ENCODE data around the gene ATG16L2. TPM values are rescaled to one million over a fixed set of nuclear protein-coding genes. Genes with fewer than 3 reads are reported as not detected.

Gene ATG16L2
- total and polyA plus RNA-seq, 9 of the 15 experiments (the other 6 are each of a cell fraction or from before 2014, with no cell fraction given): 0.18 to 11.2 (median 6.2) TPM

DNA sequence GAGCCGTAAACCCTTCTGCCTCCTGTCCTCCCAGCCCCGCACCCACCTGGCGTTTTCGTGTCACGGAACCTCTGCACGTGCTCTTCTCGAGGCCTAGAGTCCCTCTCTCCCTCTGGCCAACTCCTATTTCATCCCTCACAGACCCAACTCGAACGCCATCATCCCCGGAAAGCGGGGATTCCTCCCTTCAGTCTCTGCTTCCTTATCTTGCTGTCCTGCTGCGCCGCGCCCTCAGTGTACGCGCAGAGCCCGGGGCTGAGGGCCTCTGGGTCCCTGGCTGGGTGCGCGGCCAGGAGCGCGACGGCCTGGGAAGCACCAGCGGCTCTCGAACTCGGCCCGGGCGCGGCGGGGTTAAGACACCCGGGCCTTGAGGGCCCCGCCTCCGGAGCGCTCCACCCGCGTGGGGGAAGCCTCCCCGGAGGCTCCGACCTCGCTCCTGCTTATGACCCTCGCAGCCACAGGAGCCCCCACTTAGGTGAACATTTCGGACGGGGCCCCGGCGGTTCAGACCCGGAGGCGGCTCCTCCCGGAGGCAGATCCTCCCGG is 398 bp upstream of the ATG16L2 start (continued):
- 0 out of 2 replicates have a peak, but pooled peaks have one; percentile 30 for TF ChIP-seq ERF (CRISPR knock-in tag; IDR thresholded peaks at IDR 0.05)
- TF ChIP-seq MIER1 (IDR thresholded peaks at IDR 0.05; ENCODE audit: low read depth): no peak
- TF ChIP-seq, protein P1, sequence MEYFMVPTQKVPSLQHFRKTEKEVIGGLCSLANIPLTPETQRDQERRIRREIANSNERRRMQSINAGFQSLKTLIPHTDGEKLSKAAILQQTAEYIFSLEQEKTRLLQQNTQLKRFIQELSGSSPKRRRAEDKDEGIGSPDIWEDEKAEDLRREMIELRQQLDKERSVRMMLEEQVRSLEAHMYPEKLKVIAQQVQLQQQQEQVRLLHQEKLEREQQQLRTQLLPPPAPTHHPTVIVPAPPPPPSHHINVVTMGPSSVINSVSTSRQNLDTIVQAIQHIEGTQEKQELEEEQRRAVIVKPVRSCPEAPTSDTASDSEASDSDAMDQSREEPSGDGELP (CRISPR knock-in tag; IDR thresholded peaks at IDR 0.05; ENCODE audit: borderline replicate concordance): no peak; the same call in 1 of the 2 replicates
- TF ChIP-seq POLR3A (IDR thresholded peaks at IDR 0.05; ENCODE audit: borderline replicate concordance, extremely low read depth, insufficient read depth, insufficient read length): no peak
- no peak for TF ChIP-seq PHF21A (IDR thresholded peaks at IDR 0.05; ENCODE audit: borderline replicate concordance, low read depth)
- peak; percentile 50 for TF ChIP-seq CBFA2T2 (conservative IDR thresholded peaks at IDR 0.05)
- no peak for TF ChIP-seq ARHGAP35 (IDR thresholded peaks at IDR 0.05; ENCODE audit: partially characterized antibody)
- TF ChIP-seq ARID1B (IDR thresholded peaks at IDR 0.05): peak; percentile 46; the same call in 1 of the 2 replicates
- TF ChIP-seq PML (IDR thresholded peaks at IDR 0.05; ENCODE audit: low read length): no peak; the same call in 1 of the 2 replicates
- no peak for TF ChIP-seq EZH2 (IDR thresholded peaks at IDR 0.05; ENCODE audit: borderline replicate concordance, low read depth, low read length)
- TF ChIP-seq, protein P2, sequence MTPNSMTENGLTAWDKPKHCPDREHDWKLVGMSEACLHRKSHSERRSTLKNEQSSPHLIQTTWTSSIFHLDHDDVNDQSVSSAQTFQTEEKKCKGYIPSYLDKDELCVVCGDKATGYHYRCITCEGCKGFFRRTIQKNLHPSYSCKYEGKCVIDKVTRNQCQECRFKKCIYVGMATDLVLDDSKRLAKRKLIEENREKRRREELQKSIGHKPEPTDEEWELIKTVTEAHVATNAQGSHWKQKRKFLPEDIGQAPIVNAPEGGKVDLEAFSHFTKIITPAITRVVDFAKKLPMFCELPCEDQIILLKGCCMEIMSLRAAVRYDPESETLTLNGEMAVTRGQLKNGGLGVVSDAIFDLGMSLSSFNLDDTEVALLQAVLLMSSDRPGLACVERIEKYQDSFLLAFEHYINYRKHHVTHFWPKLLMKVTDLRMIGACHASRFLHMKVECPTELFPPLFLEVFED (CRISPR knock-in tag; conservative IDR thresholded peaks at IDR 0.05): no peak
- TF ChIP-seq HEY1 (CRISPR knock-in tag; IDR thresholded peaks at IDR 0.05; ENCODE audit: borderline replicate concordance): no peak
- TF ChIP-seq, protein P3, sequence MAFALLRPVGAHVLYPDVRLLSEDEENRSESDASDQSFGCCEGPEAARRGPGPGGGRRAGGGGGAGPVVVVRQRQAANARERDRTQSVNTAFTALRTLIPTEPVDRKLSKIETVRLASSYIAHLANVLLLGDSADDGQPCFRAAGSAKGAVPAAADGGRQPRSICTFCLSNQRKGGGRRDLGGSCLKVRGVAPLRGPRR (CRISPR knock-in tag; IDR thresholded peaks at IDR 0.05): no peak
- TF ChIP-seq, protein P4, sequence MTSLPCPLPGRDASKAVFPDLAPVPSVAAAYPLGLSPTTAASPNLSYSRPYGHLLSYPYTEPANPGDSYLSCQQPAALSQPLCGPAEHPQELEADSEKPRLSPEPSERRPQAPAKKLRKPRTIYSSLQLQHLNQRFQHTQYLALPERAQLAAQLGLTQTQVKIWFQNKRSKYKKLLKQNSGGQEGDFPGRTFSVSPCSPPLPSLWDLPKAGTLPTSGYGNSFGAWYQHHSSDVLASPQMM (CRISPR knock-in tag; IDR thresholded peaks at IDR 0.05): no peak
- TF ChIP-seq NR2F6 (CRISPR knock-in tag; IDR thresholded peaks at IDR 0.05): no peak
- TF ChIP-seq EHMT2 (IDR thresholded peaks at IDR 0.05): no peak
- no peak for TF ChIP-seq ZNF274 (IDR thresholded peaks at IDR 0.05; ENCODE audit: borderline replicate concordance, low read depth, low read length)
- TF ChIP-seq, protein P5, sequence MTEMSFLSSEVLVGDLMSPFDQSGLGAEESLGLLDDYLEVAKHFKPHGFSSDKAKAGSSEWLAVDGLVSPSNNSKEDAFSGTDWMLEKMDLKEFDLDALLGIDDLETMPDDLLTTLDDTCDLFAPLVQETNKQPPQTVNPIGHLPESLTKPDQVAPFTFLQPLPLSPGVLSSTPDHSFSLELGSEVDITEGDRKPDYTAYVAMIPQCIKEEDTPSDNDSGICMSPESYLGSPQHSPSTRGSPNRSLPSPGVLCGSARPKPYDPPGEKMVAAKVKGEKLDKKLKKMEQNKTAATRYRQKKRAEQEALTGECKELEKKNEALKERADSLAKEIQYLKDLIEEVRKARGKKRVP (CRISPR knock-in tag; IDR thresholded peaks at IDR 0.05): no peak
- TF ChIP-seq ZNF140 (CRISPR knock-in tag; IDR thresholded peaks at IDR 0.05): no peak
- no peak for TF ChIP-seq CCAR2 (IDR thresholded peaks at IDR 0.05; ENCODE audit: low read depth, low read length)
- no peak; the same call in 1 of the 2 replicates for TF ChIP-seq CTBP1 (IDR thresholded peaks at IDR 0.05; ENCODE audit: borderline replicate concordance)
- TF ChIP-seq XRCC4 (IDR thresholded peaks at IDR 0.05; ENCODE audit: extremely low read depth, insufficient read depth, insufficient read length): no peak
- TF ChIP-seq STAT5A (IDR thresholded peaks at IDR 0.05; ENCODE audit: borderline replicate concordance, low read length): no peak
- TF ChIP-seq NCOA2 (IDR thresholded peaks at IDR 0.05; ENCODE audit: partially characterized antibody in 2 of 2): no peak
- TF ChIP-seq ZNF24 (IDR thresholded peaks at IDR 0.05): no peak
- peak; percentile 33 for TF ChIP-seq SMAD1 (IDR thresholded peaks at IDR 0.05; ENCODE audit: low read depth, low read length, partially characterized antibody)

All from K562 (cell line).